HepG2 (cell line): ENCODE data around the gene DIPK1A. TPM values are rescaled to one million over a fixed set of nuclear protein-coding genes. Genes with fewer than 3 reads are reported as not detected.

Source experiments
- ASH2L ChIP-seq: fragments of 300-600, 200-600 bp; sonication (generic); IDR thresholded peaks from 2 replicates; pipeline ENCODE4 v1.7.0; 2017; ENCODE audit warnings: low read depth, mild to moderate bottlenecking, moderate library complexity, mixed read lengths, low read length; ENCODE audit not compliant: insufficient read length
- FOSL1 ChIP-seq: sonication (generic); formaldehyde crosslinking; IDR thresholded peaks from 2 replicates; pipeline ENCODE4 v1.9.0; 2021; ENCODE audit warnings: missing genetic modification reagents, borderline replicate concordance
- FOXP1 ChIP-seq, 2 experiments: fragments of 450-650 bp in 1 of 2; IDR thresholded peaks; 2 replicates each; pipeline ENCODE4 v1.6.1; 2017 to 2018; ENCODE audit warnings: antibody characterized with exemption in 1 of 2
- GATAD1 ChIP-seq: IDR thresholded peaks from 2 replicates; pipeline ENCODE4 v1.6.1; 2016; ENCODE audit warnings: missing genetic modification reagents, missing compliant biosample characterization
- JDP2 ChIP-seq: sonication (generic); formaldehyde crosslinking; IDR thresholded peaks from 2 replicates; pipeline ENCODE4 v1.8.1; 2022; ENCODE audit warnings: missing genetic modification reagents, borderline replicate concordance
- KLF15 ChIP-seq: sonication (generic); formaldehyde crosslinking; IDR thresholded peaks from 2 replicates; pipeline ENCODE4 v1.8.1; 2023; ENCODE audit warnings: borderline replicate concordance, mild to moderate bottlenecking, inconsistent platforms, missing genetic modification reagents, mixed read lengths
- KMT2B ChIP-seq: IDR thresholded peaks from 2 replicates; pipeline ENCODE4 v1.6.1; 2016; ENCODE audit warnings: missing genetic modification reagents, missing compliant biosample characterization
- MZF1 ChIP-seq: sonication (generic); formaldehyde crosslinking; IDR thresholded peaks from 2 replicates; pipeline ENCODE4 v1.8.1; 2023; ENCODE audit warnings: mild to moderate bottlenecking, missing genetic modification reagents, borderline replicate concordance
- NFYB ChIP-seq: sonication (generic); formaldehyde crosslinking; IDR thresholded peaks from 2 replicates; pipeline ENCODE4 v1.4.0; 2020; ENCODE audit warnings: missing genetic modification reagents
- PLRG1 ChIP-seq: fragments of 450-650 bp; conservative IDR thresholded peaks from 2 replicates; pipeline ENCODE4 v1.6.1; 2016
- SSRP1 ChIP-seq: IDR thresholded peaks from 2 replicates; pipeline ENCODE4 v1.6.1; 2016; ENCODE audit warnings: control low read depth
- ZNF709 ChIP-seq: sonication (generic); formaldehyde crosslinking; IDR thresholded peaks from 2 replicates; pipeline ENCODE4 v1.5.0; 2020; ENCODE audit warnings: mild to moderate bottlenecking, missing genetic modification reagents
- polyA plus RNA-seq, 8 experiments: library from polyadenylated mRNA; depleted of rRNA in 3 of 8; stranded (reverse) in 7 of 8; unstranded in 1 of 8; fragments of >200 nt; fragmentation: Illumina TruSeq in 4 of 8; extraction: Trizol in 4 of 8; gene quantifications; 2 replicates each; pipeline versions ENCODE4 v1.2.1 to v1.2.3, GENCODE V29; 2011 to 2016; ENCODE audit warnings: low read depth in 4 of 8, missing spikeins in 1 of 8, mixed read lengths in 1 of 8; ENCODE audit not compliant: insufficient read depth in 1 of 8
- total RNA-seq, 5 experiments: library from RNA; depleted of rRNA; stranded (reverse); fragments of >200 nt; fragmentation: Illumina TruSeq; extraction: Trizol; gene quantifications; 2 replicates each; pipeline ENCODE4 v1.2.3, GENCODE V29; 2016; ENCODE audit warnings: low read depth in 1 of 5
- TF ChIP-seq, protein P1 (sequence below): sonication (generic); formaldehyde crosslinking; IDR thresholded peaks from 2 replicates; pipeline ENCODE4 v1.4.0; 2020; ENCODE audit warnings: missing genetic modification reagents
- TF ChIP-seq, protein P2 (sequence below): sonication (generic); formaldehyde crosslinking; IDR thresholded peaks from 2 replicates; pipeline ENCODE4 v1.8.1; 2023; ENCODE audit warnings: missing genetic modification reagents, mild to moderate bottlenecking, borderline replicate concordance
- TF ChIP-seq, protein P3 (sequence below): sonication (generic); formaldehyde crosslinking; IDR thresholded peaks from 2 replicates; pipeline ENCODE4 v1.8.1; 2023; ENCODE audit warnings: mild to moderate bottlenecking, missing genetic modification reagents
- TF ChIP-seq, protein P4 (sequence below): sonication (generic); formaldehyde crosslinking; IDR thresholded peaks from 2 replicates; pipeline ENCODE4 v1.5.1; 2020; ENCODE audit warnings: missing genetic modification reagents, mild to moderate bottlenecking, borderline replicate concordance
- TF ChIP-seq, protein P5 (sequence below): IDR thresholded peaks from 2 replicates; pipeline ENCODE4 v1.6.1; 2018; ENCODE audit warnings: missing genetic modification reagents, mild to moderate bottlenecking, missing compliant biosample characterization
- TF ChIP-seq, protein P6 (sequence below): sonication (generic); formaldehyde crosslinking; IDR thresholded peaks from 2 replicates; pipeline ENCODE4 v1.4.0; 2020; ENCODE audit warnings: missing genetic modification reagents, mild to moderate bottlenecking, borderline replicate concordance

Gene DIPK1A
- total and polyA plus RNA-seq, 2 of the 13 experiments (the other 11 are each of a cell fraction or from before 2014, with no cell fraction given) = 8.4 TPM

DNA sequence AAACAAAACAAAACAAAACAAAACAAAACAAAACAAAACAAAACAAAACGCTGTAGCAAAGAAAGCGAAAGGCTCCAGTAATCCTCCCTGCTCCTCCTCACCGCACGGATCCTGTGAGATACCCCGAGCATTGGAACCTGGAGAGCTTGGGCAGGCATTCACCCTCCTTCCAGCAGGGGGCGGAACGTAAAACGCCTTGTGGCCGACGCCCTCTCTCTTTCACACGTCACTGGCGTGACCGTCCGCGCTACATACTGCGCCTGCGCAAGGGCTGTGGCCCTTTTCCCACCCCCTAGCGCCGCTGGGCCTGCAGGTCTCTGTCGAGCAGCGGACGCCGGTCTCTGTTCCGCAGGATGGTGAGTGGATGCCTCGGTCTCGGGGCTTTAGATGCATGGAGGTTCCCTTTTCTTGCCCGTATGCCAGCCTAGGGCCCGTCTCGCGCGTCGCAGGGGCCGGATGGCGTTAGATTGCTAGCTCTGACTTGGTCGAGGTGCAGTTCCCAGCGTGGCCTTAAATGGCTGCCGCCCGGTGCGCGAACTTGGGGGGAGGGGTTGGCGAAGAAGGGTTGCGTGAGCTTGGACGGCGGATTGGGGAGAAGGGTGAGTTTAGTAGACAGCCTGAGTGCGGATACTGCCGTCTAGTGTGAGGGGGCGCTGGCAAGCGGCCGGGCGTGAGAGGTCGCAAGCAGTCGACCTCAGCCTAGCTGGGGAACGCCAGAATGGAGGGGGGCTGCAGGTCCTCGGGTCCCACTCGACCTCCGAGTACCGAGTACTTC, 129.3 kb downstream of the DIPK1A start, which contains the start of gene RPL5 (continued):
- TF ChIP-seq, protein P1, sequence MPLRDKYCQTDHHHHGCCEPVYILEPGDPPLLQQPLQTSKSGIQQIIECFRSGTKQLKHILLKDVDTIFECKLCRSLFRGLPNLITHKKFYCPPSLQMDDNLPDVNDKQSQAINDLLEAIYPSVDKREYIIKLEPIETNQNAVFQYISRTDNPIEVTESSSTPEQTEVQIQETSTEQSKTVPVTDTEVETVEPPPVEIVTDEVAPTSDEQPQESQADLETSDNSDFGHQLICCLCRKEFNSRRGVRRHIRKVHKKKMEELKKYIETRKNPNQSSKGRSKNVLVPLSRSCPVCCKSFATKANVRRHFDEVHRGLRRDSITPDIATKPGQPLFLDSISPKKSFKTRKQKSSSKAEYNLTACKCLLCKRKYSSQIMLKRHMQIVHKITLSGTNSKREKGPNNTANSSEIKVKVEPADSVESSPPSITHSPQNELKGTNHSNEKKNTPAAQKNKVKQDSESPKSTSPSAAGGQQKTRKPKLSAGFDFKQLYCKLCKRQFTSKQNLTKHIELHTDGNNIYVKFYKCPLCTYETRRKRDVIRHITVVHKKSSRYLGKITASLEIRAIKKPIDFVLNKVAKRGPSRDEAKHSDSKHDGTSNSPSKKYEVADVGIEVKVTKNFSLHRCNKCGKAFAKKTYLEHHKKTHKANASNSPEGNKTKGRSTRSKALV (CRISPR knock-in tag) = 0 out of 2 replicates have a peak, but pooled peaks have one; percentile 24
- TF ChIP-seq MZF1 (CRISPR knock-in tag) = peak; percentile 64; the same call in 1 of the 2 replicates
- TF ChIP-seq JDP2 = no peak; the same call in 1 of the 2 replicates
- TF ChIP-seq SSRP1 = peak; percentile 92; the same call in 1 of the 2 replicates
- TF ChIP-seq ASH2L = peak; percentile 97
- TF ChIP-seq NFYB (CRISPR knock-in tag) = 0 out of 2 replicates have a peak, but pooled peaks have one; percentile 14
- TF ChIP-seq KMT2B = peak; percentile 85
- TF ChIP-seq, protein P2, sequence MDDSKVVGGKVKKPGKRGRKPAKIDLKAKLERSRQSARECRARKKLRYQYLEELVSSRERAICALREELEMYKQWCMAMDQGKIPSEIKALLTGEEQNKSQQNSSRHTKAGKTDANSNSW (CRISPR knock-in tag) = peak; percentile 50; the same call in 1 of the 2 replicates
- TF ChIP-seq ZNF709 (CRISPR knock-in tag) = peak; percentile 91
- TF ChIP-seq FOSL1 = no peak
- TF ChIP-seq, protein P3, sequence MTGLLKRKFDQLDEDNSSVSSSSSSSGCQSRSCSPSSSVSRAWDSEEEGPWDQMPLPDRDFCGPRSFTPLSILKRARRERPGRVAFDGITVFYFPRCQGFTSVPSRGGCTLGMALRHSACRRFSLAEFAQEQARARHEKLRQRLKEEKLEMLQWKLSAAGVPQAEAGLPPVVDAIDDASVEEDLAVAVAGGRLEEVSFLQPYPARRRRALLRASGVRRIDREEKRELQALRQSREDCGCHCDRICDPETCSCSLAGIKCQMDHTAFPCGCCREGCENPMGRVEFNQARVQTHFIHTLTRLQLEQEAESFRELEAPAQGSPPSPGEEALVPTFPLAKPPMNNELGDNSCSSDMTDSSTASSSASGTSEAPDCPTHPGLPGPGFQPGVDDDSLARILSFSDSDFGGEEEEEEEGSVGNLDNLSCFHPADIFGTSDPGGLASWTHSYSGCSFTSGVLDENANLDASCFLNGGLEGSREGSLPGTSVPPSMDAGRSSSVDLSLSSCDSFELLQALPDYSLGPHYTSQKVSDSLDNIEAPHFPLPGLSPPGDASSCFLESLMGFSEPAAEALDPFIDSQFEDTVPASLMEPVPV (CRISPR knock-in tag) = peak; percentile 80; the same call in 1 of the 2 replicates
- TF ChIP-seq, protein P4, sequence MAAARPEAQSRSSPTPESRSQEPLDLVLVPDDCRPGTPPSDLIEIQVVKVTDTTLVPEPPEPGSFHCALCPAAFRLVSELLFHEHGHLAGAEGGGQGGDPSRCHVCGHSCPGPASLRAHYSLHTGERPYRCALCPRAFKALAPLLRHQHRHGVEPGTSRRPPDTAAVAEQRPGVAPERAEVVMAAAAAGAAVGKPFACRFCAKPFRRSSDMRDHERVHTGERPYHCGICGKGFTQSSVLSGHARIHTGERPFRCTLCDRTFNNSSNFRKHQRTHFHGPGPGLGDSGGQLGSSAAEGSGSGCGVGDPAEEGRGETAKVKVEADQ (CRISPR knock-in tag) = peak; percentile 93
- peak; percentile 94 for TF ChIP-seq GATAD1
- TF ChIP-seq KLF15 (CRISPR knock-in tag) = no peak; the same call in 1 of the 2 replicates
- no peak for TF ChIP-seq FOXP1 (IDR thresholded peaks at IDR 0.05)
- TF ChIP-seq FOXP1 (CRISPR knock-in tag; IDR thresholded peaks at IDR 0.05) = no peak
- TF ChIP-seq, protein P5, sequence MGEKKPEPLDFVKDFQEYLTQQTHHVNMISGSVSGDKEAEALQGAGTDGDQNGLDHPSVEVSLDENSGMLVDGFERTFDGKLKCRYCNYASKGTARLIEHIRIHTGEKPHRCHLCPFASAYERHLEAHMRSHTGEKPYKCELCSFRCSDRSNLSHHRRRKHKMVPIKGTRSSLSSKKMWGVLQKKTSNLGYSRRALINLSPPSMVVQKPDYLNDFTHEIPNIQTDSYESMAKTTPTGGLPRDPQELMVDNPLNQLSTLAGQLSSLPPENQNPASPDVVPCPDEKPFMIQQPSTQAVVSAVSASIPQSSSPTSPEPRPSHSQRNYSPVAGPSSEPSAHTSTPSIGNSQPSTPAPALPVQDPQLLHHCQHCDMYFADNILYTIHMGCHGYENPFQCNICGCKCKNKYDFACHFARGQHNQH (CRISPR knock-in tag) = peak; percentile 95
- no peak for TF ChIP-seq PLRG1
- TF ChIP-seq, protein P6, sequence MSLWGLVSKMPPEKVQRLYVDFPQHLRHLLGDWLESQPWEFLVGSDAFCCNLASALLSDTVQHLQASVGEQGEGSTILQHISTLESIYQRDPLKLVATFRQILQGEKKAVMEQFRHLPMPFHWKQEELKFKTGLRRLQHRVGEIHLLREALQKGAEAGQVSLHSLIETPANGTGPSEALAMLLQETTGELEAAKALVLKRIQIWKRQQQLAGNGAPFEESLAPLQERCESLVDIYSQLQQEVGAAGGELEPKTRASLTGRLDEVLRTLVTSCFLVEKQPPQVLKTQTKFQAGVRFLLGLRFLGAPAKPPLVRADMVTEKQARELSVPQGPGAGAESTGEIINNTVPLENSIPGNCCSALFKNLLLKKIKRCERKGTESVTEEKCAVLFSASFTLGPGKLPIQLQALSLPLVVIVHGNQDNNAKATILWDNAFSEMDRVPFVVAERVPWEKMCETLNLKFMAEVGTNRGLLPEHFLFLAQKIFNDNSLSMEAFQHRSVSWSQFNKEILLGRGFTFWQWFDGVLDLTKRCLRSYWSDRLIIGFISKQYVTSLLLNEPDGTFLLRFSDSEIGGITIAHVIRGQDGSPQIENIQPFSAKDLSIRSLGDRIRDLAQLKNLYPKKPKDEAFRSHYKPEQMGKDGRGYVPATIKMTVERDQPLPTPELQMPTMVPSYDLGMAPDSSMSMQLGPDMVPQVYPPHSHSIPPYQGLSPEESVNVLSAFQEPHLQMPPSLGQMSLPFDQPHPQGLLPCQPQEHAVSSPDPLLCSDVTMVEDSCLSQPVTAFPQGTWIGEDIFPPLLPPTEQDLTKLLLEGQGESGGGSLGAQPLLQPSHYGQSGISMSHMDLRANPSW = peak; percentile 86; the same call in 1 of the 2 replicates
